Measurements from ENCODE around the gene PXK.

PXK gene

DNA sequence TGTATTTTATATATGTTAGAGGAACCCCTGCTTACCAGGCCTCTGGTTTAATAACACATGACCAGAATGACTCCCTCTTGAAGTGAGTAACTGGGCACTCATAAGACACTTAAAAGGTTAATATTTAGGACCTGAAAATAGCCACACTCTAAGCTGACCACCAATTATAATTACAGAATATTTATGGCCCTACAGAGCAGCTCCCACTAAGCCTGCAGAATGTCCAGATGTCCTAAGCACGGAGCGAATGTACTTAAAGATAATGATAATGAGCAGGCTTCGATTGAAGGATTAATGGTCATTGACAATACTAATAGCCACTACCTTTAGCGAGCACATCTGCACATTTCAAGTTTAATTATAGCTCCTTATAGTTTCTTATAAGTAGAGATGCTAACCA lies 136.4 kb downstream of the PXK start:
- no peak overlapping the region for H3K4me3 ChIP-seq (ENCODE audit: low read depth, low read length)
- TF ChIP-seq, protein P1, sequence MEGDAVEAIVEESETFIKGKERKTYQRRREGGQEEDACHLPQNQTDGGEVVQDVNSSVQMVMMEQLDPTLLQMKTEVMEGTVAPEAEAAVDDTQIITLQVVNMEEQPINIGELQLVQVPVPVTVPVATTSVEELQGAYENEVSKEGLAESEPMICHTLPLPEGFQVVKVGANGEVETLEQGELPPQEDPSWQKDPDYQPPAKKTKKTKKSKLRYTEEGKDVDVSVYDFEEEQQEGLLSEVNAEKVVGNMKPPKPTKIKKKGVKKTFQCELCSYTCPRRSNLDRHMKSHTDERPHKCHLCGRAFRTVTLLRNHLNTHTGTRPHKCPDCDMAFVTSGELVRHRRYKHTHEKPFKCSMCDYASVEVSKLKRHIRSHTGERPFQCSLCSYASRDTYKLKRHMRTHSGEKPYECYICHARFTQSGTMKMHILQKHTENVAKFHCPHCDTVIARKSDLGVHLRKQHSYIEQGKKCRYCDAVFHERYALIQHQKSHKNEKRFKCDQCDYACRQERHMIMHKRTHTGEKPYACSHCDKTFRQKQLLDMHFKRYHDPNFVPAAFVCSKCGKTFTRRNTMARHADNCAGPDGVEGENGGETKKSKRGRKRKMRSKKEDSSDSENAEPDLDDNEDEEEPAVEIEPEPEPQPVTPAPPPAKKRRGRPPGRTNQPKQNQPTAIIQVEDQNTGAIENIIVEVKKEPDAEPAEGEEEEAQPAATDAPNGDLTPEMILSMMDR (IDR thresholded peaks at IDR 0.05; ENCODE audit: low read depth, low read length, missing control alignments): no peak
- DNase-seq (ENCODE audit: low read depth): no peak

DNA sequence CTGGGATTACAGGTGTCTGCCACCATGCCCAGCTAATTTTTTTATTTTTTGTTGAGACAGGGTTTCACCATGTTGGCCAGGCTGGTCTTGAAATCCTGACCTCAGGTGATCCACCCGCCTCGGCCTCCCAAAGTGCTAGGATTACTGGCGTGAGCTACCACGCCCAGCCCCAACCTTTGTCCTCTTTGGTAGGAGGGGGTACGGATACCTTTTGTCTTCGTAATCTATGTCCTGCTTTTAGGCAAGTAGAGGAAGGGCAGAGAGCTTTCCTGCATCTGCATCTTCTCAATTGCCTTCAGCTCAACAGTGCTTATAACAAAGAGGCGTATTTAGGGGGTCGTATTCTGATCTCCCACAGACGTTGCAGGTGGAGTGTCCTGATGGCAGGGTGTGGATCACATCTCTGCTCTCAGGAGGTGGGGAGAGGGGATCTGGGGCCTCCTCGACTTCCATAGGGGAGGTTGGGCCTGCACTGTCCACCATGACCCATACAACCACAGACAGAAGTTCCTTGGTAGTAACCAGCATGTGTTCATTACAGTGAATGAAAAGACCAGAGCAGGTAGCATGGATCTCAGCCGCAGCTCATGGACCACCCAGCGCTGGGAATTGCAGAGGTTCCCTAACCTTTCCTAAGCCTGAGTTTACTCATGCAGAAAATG lies 137.8 kb downstream of the PXK start:
- DNase-seq (ENCODE audit: low read depth): no peak
- TF ChIP-seq, protein P1 (IDR thresholded peaks at IDR 0.05; ENCODE audit: low read depth, low read length, missing control alignments): no peak
- H3K4me3 ChIP-seq (ENCODE audit: low read depth, low read length): no peak overlapping the region

DNA sequence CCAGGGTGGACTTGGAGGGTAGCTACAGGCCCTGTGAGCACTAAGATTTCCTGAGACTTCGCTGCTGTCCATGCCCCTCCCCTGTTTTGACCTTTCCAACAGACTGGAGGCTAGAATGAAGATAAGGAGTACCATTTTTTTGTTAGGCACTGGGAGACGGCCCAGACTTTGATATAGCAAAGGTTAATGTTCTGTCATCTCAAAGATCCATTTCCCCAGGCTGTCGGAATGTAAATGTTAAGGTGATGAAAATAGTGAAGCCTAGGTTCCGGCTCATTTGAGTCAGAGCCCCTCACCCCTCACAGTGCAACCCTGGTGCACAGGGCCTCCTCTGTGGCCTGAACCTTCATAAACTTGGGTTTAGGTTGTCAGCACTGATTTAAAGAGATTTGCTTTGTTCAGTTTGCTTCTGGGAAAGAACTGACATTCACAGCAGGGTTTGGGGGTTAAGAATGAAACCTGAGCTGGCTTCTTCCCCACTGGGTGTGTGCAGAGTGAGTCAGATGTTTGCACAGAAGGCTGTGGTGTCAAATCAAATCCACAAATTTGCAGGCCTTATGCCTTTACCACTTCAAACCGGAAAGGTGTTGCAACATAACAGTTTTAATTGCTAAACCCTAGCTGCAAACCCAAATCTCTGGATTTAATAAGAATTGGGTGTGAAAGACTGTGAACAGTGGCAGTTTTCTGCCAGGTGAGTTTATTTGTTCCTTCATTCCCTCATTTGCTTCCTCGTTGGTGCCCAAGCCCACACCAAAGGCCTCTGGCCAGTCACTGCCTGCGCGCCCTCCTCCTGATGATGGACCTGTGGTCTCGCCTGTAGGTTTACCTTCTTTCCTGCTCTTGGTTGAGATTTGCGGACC lies 138.6 kb downstream of the PXK start:
- TF ChIP-seq, protein P1 (IDR thresholded peaks at IDR 0.05; ENCODE audit: low read depth, low read length, missing control alignments): no peak
- H3K4me3 ChIP-seq (ENCODE audit: low read depth, low read length): no peak overlapping the region
- DNase-seq (ENCODE audit: low read depth): no peak

DNA sequence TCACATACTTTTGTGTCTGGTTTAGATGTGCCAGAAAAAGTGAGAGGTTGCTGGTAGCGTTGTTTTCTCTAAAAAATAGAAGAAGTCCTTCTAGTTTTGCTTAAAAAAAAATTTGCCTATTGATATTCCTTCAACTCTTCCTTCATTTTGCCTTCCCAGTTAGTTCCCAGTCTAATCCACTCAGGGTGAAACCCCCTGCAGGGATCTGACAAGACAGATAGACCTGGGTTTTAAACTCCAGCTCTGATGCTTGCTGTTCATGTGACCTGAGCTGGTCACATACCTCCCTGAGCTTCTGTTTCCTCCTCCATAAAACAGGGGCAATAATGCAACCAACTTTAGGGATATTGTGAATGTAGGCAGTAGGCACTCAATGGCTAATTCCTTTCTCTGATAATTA lies 140.6 kb downstream of the PXK start:
- no peak overlapping the region for H3K4me3 ChIP-seq (ENCODE audit: low read depth, low read length)
- no peak for DNase-seq (ENCODE audit: low read depth)
- TF ChIP-seq, protein P1 (IDR thresholded peaks at IDR 0.05; ENCODE audit: low read depth, low read length, missing control alignments): no peak

DNA sequence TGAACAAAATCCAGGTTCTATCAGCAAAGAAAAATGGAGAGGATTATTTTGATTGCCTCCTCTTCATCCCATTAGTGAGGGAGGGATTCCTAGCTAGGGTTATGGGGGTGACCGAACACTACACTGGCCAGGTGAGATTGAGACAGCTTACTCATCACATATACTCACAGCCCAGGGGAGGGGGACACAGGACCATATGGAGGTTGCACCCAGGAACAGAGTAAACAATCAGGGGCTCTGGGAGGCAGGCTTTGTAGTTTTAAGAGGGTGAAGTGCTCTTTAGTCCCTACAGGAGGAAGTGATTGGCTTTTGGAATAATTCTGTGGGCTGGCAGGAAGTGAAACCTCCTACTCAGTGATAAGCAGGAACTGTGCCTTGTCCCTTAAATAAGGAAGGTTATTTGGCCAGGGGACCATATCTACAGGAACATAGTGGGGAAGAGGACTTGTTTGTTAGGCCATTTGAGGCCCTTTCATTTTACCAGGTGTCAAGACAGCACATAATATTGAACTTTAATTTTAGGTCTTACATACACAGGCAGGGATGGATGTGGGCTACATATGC lies 141.7 kb downstream of the PXK start:
- no peak for DNase-seq (ENCODE audit: low read depth)
- H3K4me3 ChIP-seq (ENCODE audit: low read depth, low read length): no peak overlapping the region
- TF ChIP-seq, protein P1 (IDR thresholded peaks at IDR 0.05; ENCODE audit: low read depth, low read length, missing control alignments): no peak

- DNase-seq (ENCODE audit: low read depth): no peak
- H3K4me3 ChIP-seq (ENCODE audit: low read depth, low read length): no peak overlapping the region
- TF ChIP-seq, protein P1 (IDR thresholded peaks at IDR 0.05; ENCODE audit: low read depth, low read length, missing control alignments): no peak
These were observed 142.4 kb downstream of the PXK start for GRCh38 chr3:58474967-58475578.
